Measurements from ENCODE around the gene TMEM94.

DNA sequence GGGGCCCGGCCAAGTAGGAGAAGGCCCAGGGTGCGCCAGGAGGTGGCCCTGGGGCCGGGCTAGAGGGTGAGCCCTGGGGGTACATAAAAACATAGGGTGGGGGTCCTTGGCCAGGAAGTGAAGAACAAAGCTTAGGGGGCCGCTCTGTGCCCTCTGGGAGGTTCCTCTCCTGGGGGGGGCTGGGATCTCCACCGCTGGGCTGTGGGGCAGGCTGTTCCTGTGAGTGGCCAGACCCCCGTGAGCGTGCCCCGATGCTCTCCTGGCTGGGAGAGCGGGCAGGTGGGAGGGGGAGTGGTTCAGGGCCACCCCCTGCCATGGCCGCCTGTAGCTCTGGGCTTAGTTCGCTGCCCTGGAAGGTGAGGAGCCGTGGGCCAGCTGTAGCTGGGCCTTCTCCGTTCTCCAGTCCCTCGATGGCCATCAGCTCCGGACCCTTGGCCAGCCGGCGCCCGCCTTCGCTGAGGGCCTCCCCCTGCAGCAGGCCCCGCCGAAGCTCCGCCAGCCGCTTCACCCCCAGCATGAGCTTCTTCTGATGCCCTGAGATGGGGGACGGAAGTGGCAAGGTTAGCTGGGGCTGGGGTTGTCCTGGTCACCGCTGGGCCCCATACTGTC lies 46.4 kb downstream of the TMEM94 start:
- TF ChIP-seq, protein P1, sequence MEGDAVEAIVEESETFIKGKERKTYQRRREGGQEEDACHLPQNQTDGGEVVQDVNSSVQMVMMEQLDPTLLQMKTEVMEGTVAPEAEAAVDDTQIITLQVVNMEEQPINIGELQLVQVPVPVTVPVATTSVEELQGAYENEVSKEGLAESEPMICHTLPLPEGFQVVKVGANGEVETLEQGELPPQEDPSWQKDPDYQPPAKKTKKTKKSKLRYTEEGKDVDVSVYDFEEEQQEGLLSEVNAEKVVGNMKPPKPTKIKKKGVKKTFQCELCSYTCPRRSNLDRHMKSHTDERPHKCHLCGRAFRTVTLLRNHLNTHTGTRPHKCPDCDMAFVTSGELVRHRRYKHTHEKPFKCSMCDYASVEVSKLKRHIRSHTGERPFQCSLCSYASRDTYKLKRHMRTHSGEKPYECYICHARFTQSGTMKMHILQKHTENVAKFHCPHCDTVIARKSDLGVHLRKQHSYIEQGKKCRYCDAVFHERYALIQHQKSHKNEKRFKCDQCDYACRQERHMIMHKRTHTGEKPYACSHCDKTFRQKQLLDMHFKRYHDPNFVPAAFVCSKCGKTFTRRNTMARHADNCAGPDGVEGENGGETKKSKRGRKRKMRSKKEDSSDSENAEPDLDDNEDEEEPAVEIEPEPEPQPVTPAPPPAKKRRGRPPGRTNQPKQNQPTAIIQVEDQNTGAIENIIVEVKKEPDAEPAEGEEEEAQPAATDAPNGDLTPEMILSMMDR (IDR thresholded peaks at IDR 0.05), result no peak
- no peak for TF ChIP-seq POLR2A (IDR thresholded peaks at IDR 0.05; ENCODE audit: low read length)
- no peak for TF ChIP-seq HOXA7 (CRISPR knock-in tag; IDR thresholded peaks at IDR 0.05)
- TF ChIP-seq, protein P2, sequence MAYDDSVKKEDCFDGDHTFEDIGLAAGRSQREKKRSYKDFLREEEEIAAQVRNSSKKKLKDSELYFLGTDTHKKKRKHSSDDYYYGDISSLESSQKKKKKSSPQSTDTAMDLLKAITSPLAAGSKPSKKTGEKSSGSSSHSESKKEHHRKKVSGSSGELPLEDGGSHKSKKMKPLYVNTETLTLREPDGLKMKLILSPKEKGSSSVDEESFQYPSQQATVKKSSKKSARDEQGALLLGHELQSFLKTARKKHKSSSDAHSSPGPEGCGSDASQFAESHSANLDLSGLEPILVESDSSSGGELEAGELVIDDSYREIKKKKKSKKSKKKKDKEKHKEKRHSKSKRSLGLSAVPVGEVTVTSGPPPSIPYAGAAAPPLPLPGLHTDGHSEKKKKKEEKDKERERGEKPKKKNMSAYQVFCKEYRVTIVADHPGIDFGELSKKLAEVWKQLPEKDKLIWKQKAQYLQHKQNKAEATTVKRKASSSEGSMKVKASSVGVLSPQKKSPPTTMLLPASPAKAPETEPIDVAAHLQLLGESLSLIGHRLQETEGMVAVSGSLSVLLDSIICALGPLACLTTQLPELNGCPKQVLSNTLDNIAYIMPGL (CRISPR knock-in tag; IDR thresholded peaks at IDR 0.05; ENCODE audit: borderline replicate concordance), result no peak
- no peak for TF ChIP-seq CEBPB (IDR thresholded peaks at IDR 0.05)
- TF ChIP-seq BHLHE40 (IDR thresholded peaks at IDR 0.05; ENCODE audit: low read depth, low read length), result no peak
- no peak for TF ChIP-seq EP300 (IDR thresholded peaks at IDR 0.05)
- TF ChIP-seq, protein P3, sequence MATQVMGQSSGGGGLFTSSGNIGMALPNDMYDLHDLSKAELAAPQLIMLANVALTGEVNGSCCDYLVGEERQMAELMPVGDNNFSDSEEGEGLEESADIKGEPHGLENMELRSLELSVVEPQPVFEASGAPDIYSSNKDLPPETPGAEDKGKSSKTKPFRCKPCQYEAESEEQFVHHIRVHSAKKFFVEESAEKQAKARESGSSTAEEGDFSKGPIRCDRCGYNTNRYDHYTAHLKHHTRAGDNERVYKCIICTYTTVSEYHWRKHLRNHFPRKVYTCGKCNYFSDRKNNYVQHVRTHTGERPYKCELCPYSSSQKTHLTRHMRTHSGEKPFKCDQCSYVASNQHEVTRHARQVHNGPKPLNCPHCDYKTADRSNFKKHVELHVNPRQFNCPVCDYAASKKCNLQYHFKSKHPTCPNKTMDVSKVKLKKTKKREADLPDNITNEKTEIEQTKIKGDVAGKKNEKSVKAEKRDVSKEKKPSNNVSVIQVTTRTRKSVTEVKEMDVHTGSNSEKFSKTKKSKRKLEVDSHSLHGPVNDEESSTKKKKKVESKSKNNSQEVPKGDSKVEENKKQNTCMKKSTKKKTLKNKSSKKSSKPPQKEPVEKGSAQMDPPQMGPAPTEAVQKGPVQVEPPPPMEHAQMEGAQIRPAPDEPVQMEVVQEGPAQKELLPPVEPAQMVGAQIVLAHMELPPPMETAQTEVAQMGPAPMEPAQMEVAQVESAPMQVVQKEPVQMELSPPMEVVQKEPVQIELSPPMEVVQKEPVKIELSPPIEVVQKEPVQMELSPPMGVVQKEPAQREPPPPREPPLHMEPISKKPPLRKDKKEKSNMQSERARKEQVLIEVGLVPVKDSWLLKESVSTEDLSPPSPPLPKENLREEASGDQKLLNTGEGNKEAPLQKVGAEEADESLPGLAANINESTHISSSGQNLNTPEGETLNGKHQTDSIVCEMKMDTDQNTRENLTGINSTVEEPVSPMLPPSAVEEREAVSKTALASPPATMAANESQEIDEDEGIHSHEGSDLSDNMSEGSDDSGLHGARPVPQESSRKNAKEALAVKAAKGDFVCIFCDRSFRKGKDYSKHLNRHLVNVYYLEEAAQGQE (IDR thresholded peaks at IDR 0.05), result no peak
- TF ChIP-seq PHF8 (IDR thresholded peaks at IDR 0.05; ENCODE audit: borderline replicate concordance, low read depth), result no peak
- TF ChIP-seq CHD4 (IDR thresholded peaks at IDR 0.05; ENCODE audit: borderline replicate concordance), result no peak

Measured in A549 (cell line).